ENCODE data around the gene KISS1R.

GRCh38 chr19:918152-918437, 962 bp downstream of the KISS1R start:
- TF ChIP-seq, protein P1, sequence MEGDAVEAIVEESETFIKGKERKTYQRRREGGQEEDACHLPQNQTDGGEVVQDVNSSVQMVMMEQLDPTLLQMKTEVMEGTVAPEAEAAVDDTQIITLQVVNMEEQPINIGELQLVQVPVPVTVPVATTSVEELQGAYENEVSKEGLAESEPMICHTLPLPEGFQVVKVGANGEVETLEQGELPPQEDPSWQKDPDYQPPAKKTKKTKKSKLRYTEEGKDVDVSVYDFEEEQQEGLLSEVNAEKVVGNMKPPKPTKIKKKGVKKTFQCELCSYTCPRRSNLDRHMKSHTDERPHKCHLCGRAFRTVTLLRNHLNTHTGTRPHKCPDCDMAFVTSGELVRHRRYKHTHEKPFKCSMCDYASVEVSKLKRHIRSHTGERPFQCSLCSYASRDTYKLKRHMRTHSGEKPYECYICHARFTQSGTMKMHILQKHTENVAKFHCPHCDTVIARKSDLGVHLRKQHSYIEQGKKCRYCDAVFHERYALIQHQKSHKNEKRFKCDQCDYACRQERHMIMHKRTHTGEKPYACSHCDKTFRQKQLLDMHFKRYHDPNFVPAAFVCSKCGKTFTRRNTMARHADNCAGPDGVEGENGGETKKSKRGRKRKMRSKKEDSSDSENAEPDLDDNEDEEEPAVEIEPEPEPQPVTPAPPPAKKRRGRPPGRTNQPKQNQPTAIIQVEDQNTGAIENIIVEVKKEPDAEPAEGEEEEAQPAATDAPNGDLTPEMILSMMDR (IDR thresholded peaks at IDR 0.05), result no peak
- no peak for TF ChIP-seq POLR2A (IDR thresholded peaks at IDR 0.05)
